ENCODE results near the gene PPP2R5D.
"Not testable (repeated sequence)": the region's sequence is repeated elsewhere in the genome, so short reads cannot be mapped to it uniquely, and the experiment has no call there.

Gene PPP2R5D

GRCh38 chr6:43037197-43037596 is 52.8 kb downstream of the PPP2R5D start:
- Histone ChIP-seq H3K9me3 (ENCODE audit: low read length) (no peaks in the 10 kb centered on the region), H3K4me3 (ENCODE audit: low read depth, low read length, poor library complexity, severe bottlenecking) (no peak overlapping the region), H3K27ac (ENCODE audit: low read depth, low read length, poor library complexity, severe bottlenecking) (no peak overlapping the region), H3K79me2 (ENCODE audit: insufficient read depth, low read length) (no peaks in the 10 kb centered on the region), H3K9ac (ENCODE audit: low read length) (no peak overlapping the region), H3K4me2 (ENCODE audit: low read length) (no peak overlapping the region), H2AFZ (ENCODE audit: low read length) (no peak overlapping the region), H3K27me3 (ENCODE audit: insufficient read depth, low read length) (no peaks in the 10 kb centered on the region), H3K4me1 (ENCODE audit: insufficient read depth, low read length, severe bottlenecking) (no peaks in the 10 kb centered on the region), H3K36me3 (ENCODE audit: insufficient read depth, low read length) (peaks cover 64% of the 10 kb centered on the region), H3K9me2 (ENCODE audit: low read depth, low read length) (no peaks in the 10 kb centered on the region), H3F3A (ENCODE audit: insufficient read depth, low read length) (no peaks in the 10 kb centered on the region), H4K20me1 (ENCODE audit: insufficient read depth, low read length) (no peaks in the 10 kb centered on the region)
- TF ChIP-seq EZH2 (IDR thresholded peaks at IDR 0.05; ENCODE audit: borderline replicate concordance, low read length), result no peak

GRCh38 chr6:43037706-43038105 is 53.3 kb downstream of the PPP2R5D start:
- H3K27me3 ChIP-seq (ENCODE audit: insufficient read depth, low read length), result no peaks in the 10 kb centered on the region
- no peaks in the 10 kb centered on the region for H3K4me1 ChIP-seq (ENCODE audit: insufficient read depth, low read length, severe bottlenecking)
- H2AFZ ChIP-seq (ENCODE audit: low read length), result no peak overlapping the region
- H3K9ac ChIP-seq (ENCODE audit: low read length), result no peak overlapping the region
- H3K36me3 ChIP-seq (ENCODE audit: insufficient read depth, low read length), result peaks cover 59% of the 10 kb centered on the region
- H3K27ac ChIP-seq (ENCODE audit: low read depth, low read length, poor library complexity, severe bottlenecking), result no peak overlapping the region
- H3K4me3 ChIP-seq (ENCODE audit: low read depth, low read length, poor library complexity, severe bottlenecking), result no peak overlapping the region
- no peak overlapping the region for H3K4me2 ChIP-seq (ENCODE audit: low read length)
- H3F3A ChIP-seq (ENCODE audit: insufficient read depth, low read length), result no peaks in the 10 kb centered on the region
- TF ChIP-seq EZH2 (IDR thresholded peaks at IDR 0.05; ENCODE audit: borderline replicate concordance, low read length) (no peak), CTCF (IDR thresholded peaks at IDR 0.05; ENCODE audit: low read length) (no peak)
- H3K79me2 ChIP-seq (ENCODE audit: insufficient read depth, low read length), result no peaks in the 10 kb centered on the region
- no peaks in the 10 kb centered on the region for H4K20me1 ChIP-seq (ENCODE audit: insufficient read depth, low read length)
- no peaks in the 10 kb centered on the region for H3K9me3 ChIP-seq (ENCODE audit: low read length)
- no peaks in the 10 kb centered on the region for H3K9me2 ChIP-seq (ENCODE audit: low read depth, low read length)

GRCh38 chr6:43038727-43039126 is 54.4 kb downstream of the PPP2R5D start:
- no peaks in the 10 kb centered on the region for H4K20me1 ChIP-seq (ENCODE audit: insufficient read depth, low read length)
- peaks cover 51% of the 10 kb centered on the region for H3K36me3 ChIP-seq (ENCODE audit: insufficient read depth, low read length)
- H3K79me2 ChIP-seq (ENCODE audit: insufficient read depth, low read length), result no peaks in the 10 kb centered on the region
- H3K9me3 ChIP-seq (ENCODE audit: low read length), result no peaks in the 10 kb centered on the region
- no peak overlapping the region for H3K4me2 ChIP-seq (ENCODE audit: low read length)
- no peaks in the 10 kb centered on the region for H3K9me2 ChIP-seq (ENCODE audit: low read depth, low read length)
- H3K9ac ChIP-seq (ENCODE audit: low read length), result no peak overlapping the region
- no peak overlapping the region for H2AFZ ChIP-seq (ENCODE audit: low read length)
- H3F3A ChIP-seq (ENCODE audit: insufficient read depth, low read length), result no peaks in the 10 kb centered on the region
- no peak for TF ChIP-seq CTCF (IDR thresholded peaks at IDR 0.05; ENCODE audit: low read length)
- no peak for TF ChIP-seq EZH2 (IDR thresholded peaks at IDR 0.05; ENCODE audit: borderline replicate concordance, low read length)
- H3K27ac ChIP-seq (ENCODE audit: low read depth, low read length, poor library complexity, severe bottlenecking), result no peak overlapping the region
- no peaks in the 10 kb centered on the region for H3K27me3 ChIP-seq (ENCODE audit: insufficient read depth, low read length)
- no peaks in the 10 kb centered on the region for H3K4me1 ChIP-seq (ENCODE audit: insufficient read depth, low read length, severe bottlenecking)
- H3K4me3 ChIP-seq (ENCODE audit: low read depth, low read length, poor library complexity, severe bottlenecking), result no peak overlapping the region

GRCh38 chr6:43040542-43041257 is 56.3 kb downstream of the PPP2R5D start:
- H3K79me2 ChIP-seq (ENCODE audit: insufficient read depth, low read length), result no peaks in the 10 kb centered on the region

GRCh38 chr6:43041475-43041874 is 57.1 kb downstream of the PPP2R5D start:
- H3K27me3 ChIP-seq (ENCODE audit: insufficient read depth, low read length); H3K79me2 ChIP-seq (ENCODE audit: insufficient read depth, low read length); H3F3A ChIP-seq (ENCODE audit: insufficient read depth, low read length); H3K4me3 ChIP-seq (ENCODE audit: low read depth, low read length, poor library complexity, severe bottlenecking); H3K27ac ChIP-seq (ENCODE audit: low read depth, low read length, poor library complexity, severe bottlenecking); H3K9ac ChIP-seq (ENCODE audit: low read length); H2AFZ ChIP-seq (ENCODE audit: low read length); H3K4me1 ChIP-seq (ENCODE audit: insufficient read depth, low read length, severe bottlenecking); H3K4me2 ChIP-seq (ENCODE audit: low read length); H3K9me3 ChIP-seq (ENCODE audit: low read length); H3K9me2 ChIP-seq (ENCODE audit: low read depth, low read length); H4K20me1 ChIP-seq (ENCODE audit: insufficient read depth, low read length): not testable (repeated sequence)
- H3K36me3 ChIP-seq (ENCODE audit: insufficient read depth, low read length), result peaks cover 57% of the 10 kb centered on the region; the same call in 1 of the 2 replicates

More at GRCh38 chr6:43040542-43041257, 56.3 kb downstream of the PPP2R5D start:
- H3K4me2 ChIP-seq (ENCODE audit: low read length), result no peak overlapping the region
- H3K36me3 ChIP-seq (ENCODE audit: insufficient read depth, low read length), result peaks cover 54% of the 10 kb centered on the region
- no peaks in the 10 kb centered on the region for H3F3A ChIP-seq (ENCODE audit: insufficient read depth, low read length)
- no peaks in the 10 kb centered on the region for H3K9me3 ChIP-seq (ENCODE audit: low read length)
- no peaks in the 10 kb centered on the region for H3K9me2 ChIP-seq (ENCODE audit: low read depth, low read length)
- no peak overlapping the region for H3K4me3 ChIP-seq (ENCODE audit: low read depth, low read length, poor library complexity, severe bottlenecking)
- TF ChIP-seq CTCF (IDR thresholded peaks at IDR 0.05; ENCODE audit: low read length), result no peak
- TF ChIP-seq EZH2 (IDR thresholded peaks at IDR 0.05; ENCODE audit: borderline replicate concordance, low read length), result no peak
- no peak overlapping the region for H2AFZ ChIP-seq (ENCODE audit: low read length)
- no peaks in the 10 kb centered on the region for H3K27me3 ChIP-seq (ENCODE audit: insufficient read depth, low read length)
- H3K9ac ChIP-seq (ENCODE audit: low read length), result no peak overlapping the region
- no peaks in the 10 kb centered on the region for H4K20me1 ChIP-seq (ENCODE audit: insufficient read depth, low read length)
- H3K4me1 ChIP-seq (ENCODE audit: insufficient read depth, low read length, severe bottlenecking), result no peaks in the 10 kb centered on the region
- no peak overlapping the region for H3K27ac ChIP-seq (ENCODE audit: low read depth, low read length, poor library complexity, severe bottlenecking)

All from OCI-LY1 (cell line).